PC-3 (cell line): ENCODE data around the gene HEXD.

Experiments
- EZH2phosphoT487 ChIP-seq: fragments of 300-600 bp; sonication (generic); IDR thresholded peaks from 2 replicates; pipeline ENCODE4 v1.6.1; 2018; ENCODE audit warnings: mild to moderate bottlenecking, antibody characterized with exemption, low read length, borderline replicate concordance
- TF ChIP-seq, protein P1 (sequence below): fragments of 300-600 bp; sonication (generic); conservative IDR thresholded peaks from 2 replicates; pipeline ENCODE4 v1.5.1; 2017; ENCODE audit warnings: antibody characterized with exemption, low read depth, mild to moderate bottlenecking, low read length

DNA sequence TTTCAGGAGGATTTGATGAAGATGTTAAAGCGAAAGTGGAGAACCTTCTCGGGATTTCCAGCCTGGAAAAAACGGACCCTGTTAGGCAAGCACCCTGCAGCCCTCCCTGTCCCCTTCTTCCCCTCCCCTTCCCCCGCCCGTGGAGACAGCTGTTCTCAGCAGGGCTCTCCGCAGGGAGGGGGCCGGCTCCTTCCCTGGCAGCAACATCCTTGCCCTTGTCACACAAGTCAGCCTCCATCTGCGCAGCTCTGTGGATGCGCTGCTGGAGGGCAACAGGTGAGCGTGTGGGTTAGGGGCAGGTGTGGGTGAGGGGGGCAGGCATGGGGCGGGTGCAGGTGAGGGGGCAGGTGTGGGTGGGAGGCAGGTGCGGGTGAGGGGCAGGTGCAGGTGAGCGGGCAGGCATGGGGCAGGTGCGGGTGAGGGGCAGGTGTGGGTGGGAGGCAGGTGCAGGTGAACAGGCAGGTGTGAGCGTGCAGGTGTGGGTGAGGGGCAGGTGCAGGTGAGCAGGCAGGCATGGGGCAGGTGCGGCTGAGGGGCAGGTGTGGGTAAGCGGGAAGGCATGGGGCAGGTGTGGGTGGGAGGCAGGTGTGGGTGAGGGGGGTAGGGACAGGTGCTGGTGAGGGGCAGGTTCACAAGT, 23.0 kb downstream of the HEXD start:
- TF ChIP-seq, protein P1, sequence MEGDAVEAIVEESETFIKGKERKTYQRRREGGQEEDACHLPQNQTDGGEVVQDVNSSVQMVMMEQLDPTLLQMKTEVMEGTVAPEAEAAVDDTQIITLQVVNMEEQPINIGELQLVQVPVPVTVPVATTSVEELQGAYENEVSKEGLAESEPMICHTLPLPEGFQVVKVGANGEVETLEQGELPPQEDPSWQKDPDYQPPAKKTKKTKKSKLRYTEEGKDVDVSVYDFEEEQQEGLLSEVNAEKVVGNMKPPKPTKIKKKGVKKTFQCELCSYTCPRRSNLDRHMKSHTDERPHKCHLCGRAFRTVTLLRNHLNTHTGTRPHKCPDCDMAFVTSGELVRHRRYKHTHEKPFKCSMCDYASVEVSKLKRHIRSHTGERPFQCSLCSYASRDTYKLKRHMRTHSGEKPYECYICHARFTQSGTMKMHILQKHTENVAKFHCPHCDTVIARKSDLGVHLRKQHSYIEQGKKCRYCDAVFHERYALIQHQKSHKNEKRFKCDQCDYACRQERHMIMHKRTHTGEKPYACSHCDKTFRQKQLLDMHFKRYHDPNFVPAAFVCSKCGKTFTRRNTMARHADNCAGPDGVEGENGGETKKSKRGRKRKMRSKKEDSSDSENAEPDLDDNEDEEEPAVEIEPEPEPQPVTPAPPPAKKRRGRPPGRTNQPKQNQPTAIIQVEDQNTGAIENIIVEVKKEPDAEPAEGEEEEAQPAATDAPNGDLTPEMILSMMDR = no peak
- TF ChIP-seq EZH2phosphoT487 = no peak
